Gastroesophageal sphincter (tissue), 4 donors: ENCODE measurements around the gene SLC35D2. TPM values are rescaled to one million over a fixed set of nuclear protein-coding genes. Genes with fewer than 3 reads are reported as not detected.
A peak's percentile ranks its signal among the peaks of the same experiment; 100 is the strongest.

ENCODE experiments used
- ATAC-seq: fragments of 150-250 bp; one replicate; pipeline ENCODE4 v1.9.1; 2016; ENCODE audit warnings: mild to moderate bottlenecking, moderate library complexity
- H3K27ac ChIP-seq, 4 donors: fragments of 200-600 bp; sonication (generic) in 3 of 4; 1 replicate in 3 of 4; 2 replicates in 1 of 4; pipeline ENCODE4 v1.5.1; 2016 to 2019
- H3K27me3 ChIP-seq: fragments of 200-600 bp; sonication (generic); one replicate; pipeline ENCODE4 v1.5.1; 2019
- H3K36me3 ChIP-seq, 2 donors: fragments of 200-600 bp; sonication (generic); one replicate each; pipeline ENCODE4 v1.5.1; 2019; ENCODE audit warnings: control low read depth in 1 of 2
- H3K4me1 ChIP-seq, 3 donors: fragments of 200-600 bp; sonication (generic); 1 replicate in 2 of 3; 2 replicates in 1 of 3; pipeline ENCODE4 v1.5.1; 2016 to 2019; ENCODE audit warnings: control low read depth in 2 of 3
- H3K4me3 ChIP-seq, 2 donors: fragments of 200-600 bp; sonication (generic); one replicate each; pipeline ENCODE4 v1.5.1; 2019; ENCODE audit warnings: mild to moderate bottlenecking in 1 of 2, moderate library complexity in 1 of 2
- H3K9me3 ChIP-seq, 3 donors: fragments of 200-600 bp; sonication (generic); one replicate each; pipeline ENCODE4 v1.5.1; 2017 to 2019; ENCODE audit warnings: control low read depth in 2 of 3
- EP300 ChIP-seq: sonication (generic); formaldehyde crosslinking; IDR thresholded peaks from one replicate; pipeline ENCODE4 v1.6.1; 2017; ENCODE audit warnings: antibody characterized with exemption, mild to moderate bottlenecking
- POLR2A ChIP-seq, 2 donors: fragments of 450-650 bp; IDR thresholded peaks; one replicate each; pipeline ENCODE4 v1.6.1; 2017; ENCODE audit warnings: antibody characterized with exemption in 2 of 2, mild to moderate bottlenecking in 2 of 2, moderate library complexity in 1 of 2
- POLR2AphosphoS5 ChIP-seq: sonication (generic); formaldehyde crosslinking; IDR thresholded peaks from one replicate; pipeline ENCODE4 v1.6.1; 2017; ENCODE audit warnings: antibody characterized with exemption
- WGBS, 2 donors: methylation state at CpG; one replicate each; pipeline ENCODE4 v1.1.5; 2018; ENCODE audit warnings: low coverage in 1 of 2; 5-methylcytosine and 5-hydroxymethylcytosine counted together
- total RNA-seq, 4 donors: library from RNA; depleted of rRNA; stranded (reverse); fragments of >200 nt; gene quantifications; one replicate each; pipeline ENCODE4 v1.1.0, GENCODE V29; 2016
- TF ChIP-seq, protein P1 (sequence below), 4 experiments: fragments of 200-600 bp in 2 of 4; fragments of 450-650 bp in 2 of 4; sonication (generic) in 1 of 4; IDR thresholded peaks; one replicate each; pipeline ENCODE4 v1.5.1; 2017 to 2019; ENCODE audit warnings: antibody characterized with exemption in 4 of 4, mild to moderate bottlenecking in 2 of 4, moderate library complexity in 2 of 4

SLC35D2 gene
- 10 to 100 TPM; 16.6 to 39.3 (median 26.1) TPM for total RNA-seq

DNA sequence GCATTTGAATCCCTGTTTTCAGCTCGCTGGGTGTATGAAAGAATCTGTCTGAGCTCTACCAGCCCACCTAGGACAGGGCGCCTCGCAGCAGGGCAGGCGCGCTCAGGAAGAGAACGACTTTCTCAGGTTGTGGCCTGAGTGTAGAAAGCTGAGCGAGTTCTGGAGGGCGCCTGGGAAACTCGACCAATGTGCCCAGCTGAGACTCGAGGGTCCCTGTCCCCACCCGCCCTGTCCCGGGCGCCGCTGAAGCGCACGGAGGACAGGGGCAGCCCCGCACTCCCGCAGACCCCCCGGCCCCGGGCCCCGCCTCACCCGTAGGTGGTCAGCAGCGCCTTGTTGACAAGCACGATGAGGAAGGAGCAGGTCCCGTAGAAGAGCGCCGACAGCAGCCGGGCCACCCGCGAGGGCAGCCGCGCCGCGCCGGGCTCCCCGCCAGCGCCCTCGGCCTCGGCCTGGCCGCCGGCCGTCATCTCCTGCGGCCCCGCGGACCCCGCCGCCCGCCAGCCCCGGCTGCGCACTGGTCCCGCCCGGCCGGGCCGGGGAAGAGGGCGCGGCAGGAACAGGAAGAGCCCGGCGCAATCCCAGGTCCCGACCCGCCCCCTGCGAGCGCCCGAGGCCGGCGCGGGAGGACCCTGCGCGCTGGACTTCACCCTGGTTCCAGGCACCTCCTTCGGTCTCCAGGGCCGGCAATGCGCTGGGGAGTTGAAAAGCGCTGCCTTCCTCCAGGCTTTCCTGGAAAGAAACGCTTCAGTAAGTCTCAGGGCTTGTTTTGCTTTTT lies at the start of gene SLC35D2:
Gene SLC35D2 (minus strand): TSS at position 547 of the 778 bp plus-strand sequence. CDS start 77 bp downstream, at position 470.
- H3K27me3 ChIP-seq: no peaks in the 10 kb centered on the region
- H3K4me1 ChIP-seq: peaks cover 0 to 60% (median 6%) of the 10 kb centered on the region in 3 donors
- no peaks in the 10 kb centered on the region for H3K9me3 ChIP-seq
- peak; percentile 95 for ATAC-seq
- WGBS, 2 donors: 0% methylated on average over 1 to 5 of the region's 73 CpGs
- peaks cover 0 to 8% of the 10 kb centered on the region in 2 donors for H3K36me3 ChIP-seq
- peak within 1 kb of the TSS; percentile 88 to 96 for H3K4me3 ChIP-seq
- H3K27ac ChIP-seq: peak within 1 kb of the TSS; percentile 86 to 96 (median 94)
- no peak for TF ChIP-seq POLR2AphosphoS5
- no peak for TF ChIP-seq EP300
- peak; percentile 49 to 75 for TF ChIP-seq POLR2A (IDR thresholded peaks at IDR 0.05)
- TF ChIP-seq, protein P1, sequence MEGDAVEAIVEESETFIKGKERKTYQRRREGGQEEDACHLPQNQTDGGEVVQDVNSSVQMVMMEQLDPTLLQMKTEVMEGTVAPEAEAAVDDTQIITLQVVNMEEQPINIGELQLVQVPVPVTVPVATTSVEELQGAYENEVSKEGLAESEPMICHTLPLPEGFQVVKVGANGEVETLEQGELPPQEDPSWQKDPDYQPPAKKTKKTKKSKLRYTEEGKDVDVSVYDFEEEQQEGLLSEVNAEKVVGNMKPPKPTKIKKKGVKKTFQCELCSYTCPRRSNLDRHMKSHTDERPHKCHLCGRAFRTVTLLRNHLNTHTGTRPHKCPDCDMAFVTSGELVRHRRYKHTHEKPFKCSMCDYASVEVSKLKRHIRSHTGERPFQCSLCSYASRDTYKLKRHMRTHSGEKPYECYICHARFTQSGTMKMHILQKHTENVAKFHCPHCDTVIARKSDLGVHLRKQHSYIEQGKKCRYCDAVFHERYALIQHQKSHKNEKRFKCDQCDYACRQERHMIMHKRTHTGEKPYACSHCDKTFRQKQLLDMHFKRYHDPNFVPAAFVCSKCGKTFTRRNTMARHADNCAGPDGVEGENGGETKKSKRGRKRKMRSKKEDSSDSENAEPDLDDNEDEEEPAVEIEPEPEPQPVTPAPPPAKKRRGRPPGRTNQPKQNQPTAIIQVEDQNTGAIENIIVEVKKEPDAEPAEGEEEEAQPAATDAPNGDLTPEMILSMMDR (IDR thresholded peaks at IDR 0.05): no peak

DNA sequence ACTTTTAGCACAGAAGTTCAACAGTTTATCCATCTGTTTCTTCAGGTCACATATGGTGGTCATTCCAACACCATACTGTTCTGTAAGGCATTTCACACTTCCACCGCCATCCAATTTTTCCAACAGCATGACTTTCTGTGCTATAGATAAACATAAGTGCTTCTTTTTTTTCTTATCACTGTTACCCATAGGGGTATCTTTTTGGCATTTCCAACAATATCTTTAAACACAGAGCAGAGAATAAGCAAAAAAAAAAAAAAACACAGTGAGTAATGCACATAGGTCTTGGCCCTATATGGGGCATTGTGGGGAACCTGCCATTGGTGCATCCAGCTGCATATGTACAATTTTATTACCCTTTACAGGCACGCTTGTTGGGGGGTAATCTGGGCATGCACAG lies 46.9 kb upstream of the SLC35D2 start:
- no peaks in the 10 kb centered on the region for H3K36me3 ChIP-seq
- H3K27me3 ChIP-seq: no peaks in the 10 kb centered on the region
- no peak for TF ChIP-seq POLR2A (IDR thresholded peaks at IDR 0.05)
- TF ChIP-seq, protein P1 (IDR thresholded peaks at IDR 0.05): no peak
- no peak for ATAC-seq
- no peaks in the 10 kb centered on the region for H3K4me1 ChIP-seq
- WGBS, 2 donors: 94 to 100% methylated on average over 1 to 2 of the region's 2 CpGs
- H3K4me3 ChIP-seq: no peak overlapping the region
- H3K27ac ChIP-seq: no peak overlapping the region
- H3K9me3 ChIP-seq: no peaks in the 10 kb centered on the region

DNA sequence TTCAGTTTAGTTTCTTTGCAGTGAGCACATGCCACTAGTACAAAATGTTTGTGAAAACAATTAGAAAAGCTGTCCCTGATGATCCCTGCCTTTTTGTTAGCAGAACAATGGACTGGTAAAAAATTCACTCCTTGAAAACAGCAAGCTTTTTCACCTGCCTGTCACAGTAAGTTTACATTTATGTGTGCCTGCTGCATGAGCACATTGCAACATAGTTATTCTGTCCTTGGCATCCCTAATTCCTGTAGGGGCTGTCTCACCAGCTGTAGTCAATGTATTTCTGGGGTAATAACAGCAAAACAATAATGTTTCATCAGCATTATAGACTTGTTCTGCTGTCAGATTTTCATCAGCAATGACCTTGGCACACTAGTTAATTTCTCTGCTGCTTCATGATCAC lies 46.2 kb upstream of the SLC35D2 start:
- ATAC-seq: no peak
- no peaks in the 10 kb centered on the region for H3K27me3 ChIP-seq
- no peak overlapping the region for H3K4me3 ChIP-seq
- TF ChIP-seq, protein P1 (IDR thresholded peaks at IDR 0.05): no peak
- TF ChIP-seq EP300 (no peak), POLR2AphosphoS5 (no peak), POLR2A (IDR thresholded peaks at IDR 0.05) (no peak)
- H3K36me3 ChIP-seq: no peaks in the 10 kb centered on the region
- H3K9me3 ChIP-seq: no peaks in the 10 kb centered on the region
- no peaks in the 10 kb centered on the region for H3K4me1 ChIP-seq
- no peak overlapping the region for H3K27ac ChIP-seq

DNA sequence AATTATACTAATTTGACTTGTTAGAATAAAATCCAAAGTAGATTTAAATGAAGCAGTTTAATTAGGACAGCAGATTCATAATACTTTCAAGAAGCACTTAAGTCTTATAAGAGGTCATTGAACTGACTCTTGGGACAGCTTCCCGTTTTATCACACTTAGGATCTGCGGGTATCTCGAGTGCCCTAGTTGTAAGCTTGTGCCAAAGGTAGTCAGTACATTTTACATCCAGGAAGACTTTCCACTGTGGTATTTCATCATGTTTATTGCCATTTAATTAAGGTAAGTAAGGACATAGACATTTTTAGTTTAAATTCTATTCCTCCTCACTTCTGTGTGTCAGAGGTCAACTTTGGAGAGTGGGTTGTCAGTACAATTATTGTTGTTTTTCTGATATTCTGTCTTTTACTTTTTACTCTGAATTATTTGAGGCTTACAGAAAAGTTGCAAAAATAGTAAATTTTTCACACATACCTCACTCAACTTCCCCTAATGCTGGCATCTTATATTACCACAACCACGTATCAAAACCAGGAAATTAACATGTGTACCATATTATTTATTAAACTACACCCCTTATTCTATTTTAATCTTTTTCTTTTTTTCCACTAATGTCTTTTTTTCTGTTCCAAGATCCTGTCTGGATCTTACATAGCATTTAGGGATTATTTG lies 42.1 kb upstream of the SLC35D2 start:
- WGBS, 2 donors: 78 to 88% methylated on average over 4 of the region's 4 CpGs
- no peaks in the 10 kb centered on the region for H3K9me3 ChIP-seq
- no peaks in the 10 kb centered on the region for H3K36me3 ChIP-seq
- no peaks in the 10 kb centered on the region for H3K27me3 ChIP-seq
- TF ChIP-seq, protein P1 (IDR thresholded peaks at IDR 0.05): no peak
- TF ChIP-seq EP300 (no peak), POLR2AphosphoS5 (no peak), POLR2A (IDR thresholded peaks at IDR 0.05) (no peak)
- H3K4me1 ChIP-seq: peaks cover 2 to 9% (median 8%) of the 10 kb centered on the region in 3 donors
- no peak overlapping the region for H3K4me3 ChIP-seq
- H3K27ac ChIP-seq: no peak overlapping the region
- ATAC-seq: no peak

DNA sequence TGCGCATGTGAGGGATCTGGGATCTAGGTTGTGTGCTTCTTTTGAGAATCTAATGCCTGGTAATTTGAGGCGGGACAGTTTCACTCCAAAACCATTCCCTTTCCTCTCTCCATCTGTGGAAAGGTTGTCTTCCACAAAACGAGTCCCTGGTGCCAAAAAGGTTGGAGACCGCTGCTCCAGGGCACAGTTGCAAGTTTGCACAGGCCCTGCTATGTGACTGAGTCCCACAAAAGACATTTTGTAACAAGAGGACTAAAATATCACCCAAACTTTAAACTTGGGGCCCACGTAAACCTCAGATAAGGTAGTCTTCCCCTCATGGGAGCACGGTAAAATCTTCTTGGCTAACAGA lies 40.5 kb upstream of the SLC35D2 start:
- H3K36me3 ChIP-seq: no peaks in the 10 kb centered on the region
- no peak overlapping the region for H3K4me3 ChIP-seq
- TF ChIP-seq POLR2A (IDR thresholded peaks at IDR 0.05) (no peak), EP300 (no peak), POLR2AphosphoS5 (no peak)
- TF ChIP-seq, protein P1 (IDR thresholded peaks at IDR 0.05): no peak
- H3K4me1 ChIP-seq: peaks cover 2 to 24% (median 19%) of the 10 kb centered on the region in 3 donors
- 65 to 76% methylated on average over 4 to 6 of the region's 6 CpGs for WGBS, 2 donors
- no peak for ATAC-seq
- no peaks in the 10 kb centered on the region for H3K9me3 ChIP-seq
- H3K27ac ChIP-seq: no peak overlapping the region
- H3K27me3 ChIP-seq: no peaks in the 10 kb centered on the region
